Mesendoderm (in vitro differentiated cells): ENCODE data around the gene INO80C. TPM values are rescaled to one million over a fixed set of nuclear protein-coding genes. Genes with fewer than 3 reads are reported as not detected.

Experiments used
- DNase-seq: peaks from one replicate; pipeline ENCODE4 v3.0.0; 2013
- H2AK5ac ChIP-seq: 2 replicates; pipeline ENCODE4 v1.6.1; 2013; ENCODE audit warnings: low read length, inconsistent platforms
- H2BK120ac ChIP-seq: 2 replicates; pipeline ENCODE4 v1.6.1; 2013; ENCODE audit warnings: low read depth, mild to moderate bottlenecking, low read length, moderate library complexity, mixed read lengths
- H2BK15ac ChIP-seq: replicated peaks from 2 replicates; pipeline ENCODE4 v1.6.1; 2013; ENCODE audit warnings: low read depth, mild to moderate bottlenecking, moderate library complexity
- H2BK5ac ChIP-seq: 2 replicates; pipeline ENCODE4 v1.6.1; 2013; ENCODE audit warnings: low read length, inconsistent platforms
- H3K18ac ChIP-seq: 2 replicates; pipeline ENCODE4 v1.6.1; 2013; ENCODE audit warnings: mild to moderate bottlenecking, low read length, mixed read lengths
- H3K23ac ChIP-seq: one replicate; pipeline ENCODE4 v1.6.1; 2013; ENCODE audit warnings: low read length
- H3K27ac ChIP-seq: 2 replicates; pipeline ENCODE4 v1.5.1; 2013; ENCODE audit warnings: low read depth, mild to moderate bottlenecking, inconsistent platforms, low read length, moderate library complexity
- H3K27me3 ChIP-seq: 2 replicates; pipeline ENCODE4 v1.6.1; 2013; ENCODE audit warnings: low read length, control low read depth, mild to moderate bottlenecking, inconsistent platforms; ENCODE audit not compliant: insufficient read depth, poor library complexity
- H3K36me3 ChIP-seq: 2 replicates; pipeline ENCODE4 v1.6.1; 2013; ENCODE audit warnings: low read length, inconsistent platforms; ENCODE audit not compliant: control insufficient read depth, insufficient read depth
- H3K4ac ChIP-seq: one replicate; pipeline ENCODE4 v1.6.1; 2013; ENCODE audit warnings: low read depth, mild to moderate bottlenecking, low read length, moderate library complexity
- H3K4me1 ChIP-seq: 2 replicates; pipeline ENCODE4 v1.6.1; 2013; ENCODE audit warnings: low read depth, low read length, inconsistent platforms; ENCODE audit not compliant: control insufficient read depth
- H3K4me2 ChIP-seq: 2 replicates; pipeline ENCODE4 v1.6.1; 2013; ENCODE audit warnings: low read length
- H3K4me3 ChIP-seq: 2 replicates; pipeline ENCODE4 v1.5.1; 2013; ENCODE audit warnings: mild to moderate bottlenecking, low read length
- H3K56ac ChIP-seq: one replicate; pipeline ENCODE4 v1.6.1; 2013; ENCODE audit warnings: low read length
- H3K79me1 ChIP-seq: 2 replicates; pipeline ENCODE4 v1.6.1; 2013; ENCODE audit warnings: low read length, inconsistent platforms
- H3K79me2 ChIP-seq: 2 replicates; pipeline ENCODE4 v1.6.1; 2013; ENCODE audit warnings: mild to moderate bottlenecking, low read length; ENCODE audit not compliant: control insufficient read depth, insufficient read depth
- H3K9ac ChIP-seq: 2 replicates; pipeline ENCODE4 v1.6.1; 2013; ENCODE audit warnings: low read length, inconsistent platforms
- H4K5ac ChIP-seq: one replicate; pipeline ENCODE4 v1.6.1; 2013; ENCODE audit warnings: low read length
- H4K8ac ChIP-seq: one replicate; pipeline ENCODE4 v1.6.1; 2013; ENCODE audit warnings: low read depth, mild to moderate bottlenecking, control low read depth, low read length, moderate library complexity
- WGBS: extraction: QIAGEN DNeasy Blood & Tissue Kit; methylation state at CpG from one replicate; pipeline ENCODE4 v1.1.7; 2013; ENCODE audit warnings: low lambda C conversion rate, missing lambda C conversion rate; ENCODE audit not compliant: insufficient coverage; ENCODE audit errors: extremely low coverage; 5-methylcytosine and 5-hydroxymethylcytosine counted together
- small RNA-seq: library from polyadenylated mRNA; stranded (forward); fragments of <200 nt; extraction: miRNeasy Mini kit (QIAGEN cat#:217004); gene quantifications from one replicate; pipeline ENCODE3, GENCODE V24; 2013; ENCODE audit not compliant: insufficient read depth

The INO80C gene

GRCh38 chr18:35426786-35427185 is 71.0 kb downstream of the INO80C start:
- Histone ChIP-seq H3K4me3 (no peak overlapping the region), H3K23ac (no peak overlapping the region), H3K18ac (no peak overlapping the region), H3K27me3 (no peaks in the 10 kb centered on the region), H3K4ac (no peak overlapping the region), H3K4me2 (no peak overlapping the region), H3K9ac (no peak overlapping the region), H3K36me3 (no peaks in the 10 kb centered on the region), H4K5ac (no peak overlapping the region), H3K79me1 (no peaks in the 10 kb centered on the region), H2BK5ac (no peak overlapping the region), H3K56ac (no peak overlapping the region), H2AK5ac (no peak overlapping the region), H3K27ac (no peak overlapping the region), H2BK120ac (no peak overlapping the region), H4K8ac (no peak overlapping the region), H2BK15ac (no peak overlapping the region), H3K79me2 (no peaks in the 10 kb centered on the region), H3K4me1 (peaks cover 2% of the 10 kb centered on the region)
- DNase-seq = no peak
- WGBS = no CpG with 5 or more reads among the region's 5 CpGs

- H2BK120ac ChIP-seq = no peak overlapping the region
- no peak overlapping the region for H2AK5ac ChIP-seq
- no peak overlapping the region for H3K18ac ChIP-seq
- H2BK15ac ChIP-seq = no peak overlapping the region
- no peaks in the 10 kb centered on the region for H3K79me2 ChIP-seq
- H3K4me1 ChIP-seq = peaks cover 2% of the 10 kb centered on the region
- no peak overlapping the region for H3K27ac ChIP-seq
- no peak overlapping the region for H3K4me3 ChIP-seq
- no peaks in the 10 kb centered on the region for H3K27me3 ChIP-seq
- no peak overlapping the region for H3K9ac ChIP-seq
- no CpG with 5 or more reads among the region's 3 CpGs for WGBS
- no peak overlapping the region for H2BK5ac ChIP-seq
- H4K5ac ChIP-seq = no peak overlapping the region
- H3K56ac ChIP-seq = no peak overlapping the region
- H3K23ac ChIP-seq = no peak overlapping the region
- DNase-seq = no peak
- H4K8ac ChIP-seq = no peak overlapping the region
- no peak overlapping the region for H3K4ac ChIP-seq
- no peaks in the 10 kb centered on the region for H3K36me3 ChIP-seq
- H3K79me1 ChIP-seq = no peaks in the 10 kb centered on the region
- H3K4me2 ChIP-seq = no peak overlapping the region
Observed at GRCh38 chr18:35424356-35424755, 73.4 kb downstream of the INO80C start.

- H3K4me3 ChIP-seq = no peak overlapping the region
- H3K36me3 ChIP-seq = no peaks in the 10 kb centered on the region
- no peak overlapping the region for H2BK120ac ChIP-seq
Observed at GRCh38 chr18:35422237-35422636, 75.5 kb downstream of the INO80C start.

GRCh38 chr18:35418610-35419009 is 79.2 kb downstream of the INO80C start:
- no peaks in the 10 kb centered on the region for H3K4me1 ChIP-seq
- H3K4me3 ChIP-seq = no peak overlapping the region
- no peak overlapping the region for H2AK5ac ChIP-seq
- no peak overlapping the region for H2BK15ac ChIP-seq
- no peak overlapping the region for H3K4ac ChIP-seq
- no peak for DNase-seq
- no peaks in the 10 kb centered on the region for H3K27me3 ChIP-seq
- H3K79me2 ChIP-seq = no peaks in the 10 kb centered on the region
- no peak overlapping the region for H4K5ac ChIP-seq
- no peak overlapping the region for H3K9ac ChIP-seq
- no peak overlapping the region for H3K4me2 ChIP-seq
- H4K8ac ChIP-seq = no peak overlapping the region
- no peak overlapping the region for H3K27ac ChIP-seq
- no peaks in the 10 kb centered on the region for H3K79me1 ChIP-seq
- no peak overlapping the region for H3K18ac ChIP-seq
- H3K56ac ChIP-seq = no peak overlapping the region
- no peak overlapping the region for H2BK120ac ChIP-seq
- no peaks in the 10 kb centered on the region for H3K36me3 ChIP-seq
- WGBS = no CpG with 5 or more reads among the region's 4 CpGs
- no peak overlapping the region for H2BK5ac ChIP-seq
- no peak overlapping the region for H3K23ac ChIP-seq

More at GRCh38 chr18:35422237-35422636, 75.5 kb downstream of the INO80C start:
- no peak overlapping the region for H3K56ac ChIP-seq
- no peaks in the 10 kb centered on the region for H3K79me1 ChIP-seq
- H3K27me3 ChIP-seq = no peaks in the 10 kb centered on the region
- no peak overlapping the region for H3K4me2 ChIP-seq
- no peaks in the 10 kb centered on the region for H3K79me2 ChIP-seq
- no peak overlapping the region for H3K27ac ChIP-seq
- no peak overlapping the region for H3K9ac ChIP-seq
- no CpG with 5 or more reads among the region's 3 CpGs for WGBS
- no peak overlapping the region for H2BK5ac ChIP-seq
- no peak overlapping the region for H2AK5ac ChIP-seq
- H3K23ac ChIP-seq = no peak overlapping the region
- no peak overlapping the region for H2BK15ac ChIP-seq
- no peak for DNase-seq
- H3K4me1 ChIP-seq = peaks cover 2% of the 10 kb centered on the region
- H3K18ac ChIP-seq = no peak overlapping the region
- no peak overlapping the region for H3K4ac ChIP-seq
- H4K5ac ChIP-seq = no peak overlapping the region
- no peak overlapping the region for H4K8ac ChIP-seq

Small RNA genes lying within 50 kb of the gene (small RNA-seq; reads per million reads assigned to genes)
- not detected for gene AC007998.5
